Measurements from ENCODE around the gene MTHFSD.
A peak's percentile ranks its signal among the peaks of the same experiment; 100 is the strongest.

Gene MTHFSD

DNA sequence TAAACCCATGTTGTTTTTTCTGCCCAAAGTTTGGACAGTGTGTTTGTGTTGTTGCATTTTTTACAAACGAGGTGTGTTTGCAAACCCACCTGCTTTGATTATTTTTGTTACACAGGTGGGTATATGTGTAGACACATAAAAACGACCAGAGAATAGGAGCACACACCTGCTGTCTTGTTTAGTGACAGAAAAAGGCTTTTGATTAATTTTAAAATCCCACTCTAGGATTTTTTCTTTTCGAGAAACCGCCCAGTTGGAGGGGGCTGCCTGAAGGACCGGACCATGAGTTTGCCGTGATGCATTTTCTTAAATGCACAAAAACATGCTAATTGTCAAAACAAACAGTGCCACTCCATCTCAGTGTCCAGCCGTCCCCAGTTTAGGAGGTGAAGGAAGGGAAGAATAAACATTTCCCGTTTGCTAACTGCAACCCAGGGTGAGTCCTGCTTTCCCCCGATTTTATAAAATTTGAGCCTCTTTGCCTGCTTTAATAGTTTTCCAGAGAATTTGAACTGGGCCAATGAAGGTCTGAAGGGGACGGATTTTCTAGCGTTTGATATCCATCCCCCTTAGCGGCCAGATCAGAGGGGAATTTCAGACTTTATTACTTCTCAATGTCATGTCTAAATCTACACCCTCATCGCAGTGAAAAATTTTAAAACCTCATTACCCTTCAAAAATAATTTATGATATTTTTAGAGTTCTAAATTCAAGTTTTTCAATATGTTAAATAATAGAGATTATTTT, 14.8 kb upstream of the MTHFSD start:
- DNase-seq, result no peak

- no peak for DNase-seq
These were observed 13.9 kb upstream of the MTHFSD start for GRCh38 chr16:86568677-86569623.

GRCh38 chr16:86567701-86568581, 12.9 kb upstream of the MTHFSD start:
- DNase-seq, result no peak

DNA sequence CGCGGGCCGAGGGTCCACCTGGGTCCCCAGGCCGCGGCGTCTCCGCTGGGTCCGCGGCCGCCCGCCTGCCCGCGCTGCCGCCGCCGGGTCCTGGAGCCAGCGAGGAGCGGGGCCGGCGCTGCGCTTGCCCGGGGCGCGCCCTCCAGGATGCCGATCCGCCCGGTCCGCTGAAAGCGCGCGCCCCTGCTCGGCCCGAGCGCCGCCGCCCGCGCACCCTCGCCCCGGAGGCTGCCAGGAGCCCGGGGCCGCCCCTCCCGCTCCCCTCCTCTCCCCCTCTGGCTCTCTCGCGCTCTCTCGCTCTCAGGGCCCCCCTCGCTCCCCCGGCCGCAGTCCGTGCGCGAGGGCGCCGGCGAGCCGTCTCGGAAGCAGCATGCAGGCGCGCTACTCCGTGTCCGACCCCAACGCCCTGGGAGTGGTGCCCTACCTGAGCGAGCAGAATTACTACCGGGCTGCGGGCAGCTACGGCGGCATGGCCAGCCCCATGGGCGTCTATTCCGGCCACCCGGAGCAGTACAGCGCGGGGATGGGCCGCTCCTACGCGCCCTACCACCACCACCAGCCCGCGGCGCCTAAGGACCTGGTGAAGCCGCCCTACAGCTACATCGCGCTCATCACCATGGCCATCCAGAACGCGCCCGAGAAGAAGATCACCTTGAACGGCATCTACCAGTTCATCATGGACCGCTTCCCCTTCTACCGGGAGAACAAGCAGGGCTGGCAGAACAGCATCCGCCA, 12.1 kb upstream of the MTHFSD start:
- no peak for DNase-seq

DNA sequence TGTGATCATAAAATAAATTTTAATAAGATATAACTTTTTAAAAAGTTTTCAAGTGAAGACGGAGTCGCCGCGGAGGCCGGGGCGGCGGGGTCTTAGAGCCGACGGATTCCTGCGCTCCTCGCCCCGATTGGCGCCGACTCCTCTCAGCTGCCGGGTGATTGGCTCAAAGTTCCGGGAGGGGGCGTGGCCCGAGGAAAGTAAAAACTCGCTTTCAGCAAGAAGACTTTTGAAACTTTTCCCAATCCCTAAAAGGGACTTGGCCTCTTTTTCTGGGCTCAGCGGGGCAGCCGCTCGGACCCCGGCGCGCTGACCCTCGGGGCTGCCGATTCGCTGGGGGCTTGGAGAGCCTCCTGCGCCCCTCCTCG, 11.5 kb upstream of the MTHFSD start, which contains the start of gene FOXC2:
Gene FOXC2, plus strand, starts transcription at position 229 of the 365 bp plus-strand sequence. CDS start 507 bp downstream, outside the sequence.
- peak; percentile 31 for DNase-seq

DNA sequence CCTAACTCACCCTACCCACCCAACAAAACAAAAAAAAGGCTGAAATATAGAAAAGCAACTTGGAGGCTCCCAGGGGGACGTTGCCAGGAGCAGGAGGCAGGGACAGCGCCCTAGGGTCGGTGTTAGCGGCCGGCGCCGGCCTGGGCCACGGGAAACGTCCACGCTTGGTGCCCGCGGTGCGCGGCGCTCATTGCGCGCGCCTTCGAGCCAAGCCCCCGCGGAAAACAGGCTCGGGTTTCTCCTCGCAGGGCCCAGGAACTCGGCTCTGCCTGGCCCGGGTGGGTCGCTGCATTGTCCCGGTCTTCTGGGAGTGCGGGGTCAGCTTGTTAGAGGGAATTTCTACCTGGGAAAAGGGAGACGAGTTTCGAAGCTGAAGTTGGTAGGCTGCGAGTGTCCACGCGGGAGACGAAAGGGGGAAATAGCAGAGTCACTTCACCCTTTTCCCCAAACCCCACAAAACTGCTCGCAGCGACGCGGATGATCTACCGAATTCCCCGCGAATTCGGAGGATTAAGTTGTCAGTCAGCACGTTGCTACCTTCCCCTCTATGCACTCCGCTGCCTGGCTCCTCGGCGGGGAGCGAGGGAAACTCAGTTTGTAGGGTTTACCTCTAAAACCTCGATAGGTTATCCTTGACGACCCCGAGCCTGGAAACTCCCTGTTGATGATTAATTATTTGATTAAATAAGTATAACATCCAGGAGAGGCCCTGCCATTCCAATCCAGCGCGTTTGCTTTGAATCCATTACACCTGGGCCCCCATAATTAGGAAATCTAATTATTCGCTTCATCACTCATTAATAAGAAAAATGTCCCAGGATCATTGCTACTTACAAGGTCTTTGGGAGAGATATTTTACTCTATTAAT, 10.8 kb upstream of the MTHFSD start:
- no peak for DNase-seq

GRCh38 chr16:86565181-86565631, 10.2 kb upstream of the MTHFSD start:
- no peak for DNase-seq

DNA sequence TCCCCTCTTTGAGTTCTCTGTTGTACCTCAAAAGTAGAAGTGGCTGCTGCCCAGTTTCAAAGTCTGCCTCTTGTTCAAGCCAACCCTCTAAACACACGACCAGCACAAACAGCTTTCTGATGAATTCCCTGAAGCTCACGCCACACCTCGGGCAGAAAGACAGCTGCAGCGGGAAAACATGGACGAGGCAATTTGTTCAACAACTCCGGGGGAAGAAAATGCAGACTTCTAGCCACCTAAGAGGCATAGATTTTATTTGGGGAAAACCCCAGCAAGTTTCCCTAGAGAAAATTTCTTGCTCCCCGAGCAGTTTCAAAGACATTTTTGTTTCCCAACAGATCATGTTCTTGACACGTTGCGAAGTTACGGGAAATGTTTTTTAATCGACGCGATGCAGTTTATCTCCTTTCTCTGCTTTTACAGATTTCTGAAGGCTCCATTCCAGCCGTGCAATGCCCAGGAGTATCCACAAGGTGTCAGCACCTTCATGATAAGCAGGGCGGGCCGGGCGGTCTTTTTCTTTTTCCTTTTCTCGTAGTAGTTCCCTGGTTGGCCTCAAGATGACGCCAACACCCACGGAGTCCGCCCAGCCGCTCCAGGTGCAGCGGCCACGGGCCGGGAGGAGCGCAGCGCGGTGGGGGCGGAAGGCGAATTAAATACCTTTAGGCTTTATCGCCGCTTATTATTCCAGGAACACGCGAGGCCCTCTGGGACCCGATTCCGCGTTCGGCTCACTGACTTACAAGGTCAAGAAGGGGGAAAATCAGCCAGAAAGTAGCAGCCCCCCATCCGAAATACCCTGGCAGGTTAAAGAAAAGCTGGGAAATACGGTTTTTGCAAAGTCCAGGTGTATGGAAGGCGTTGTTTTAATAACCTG, 8.7 kb upstream of the MTHFSD start:
- peak; percentile 78 for DNase-seq

- no peak for DNase-seq
These were observed 7.3 kb upstream of the MTHFSD start for GRCh38 chr16:86562356-86562755.

- DNase-seq, result no peak
These were observed 4.8 kb upstream of the MTHFSD start for GRCh38 chr16:86559802-86560305.

DNA sequence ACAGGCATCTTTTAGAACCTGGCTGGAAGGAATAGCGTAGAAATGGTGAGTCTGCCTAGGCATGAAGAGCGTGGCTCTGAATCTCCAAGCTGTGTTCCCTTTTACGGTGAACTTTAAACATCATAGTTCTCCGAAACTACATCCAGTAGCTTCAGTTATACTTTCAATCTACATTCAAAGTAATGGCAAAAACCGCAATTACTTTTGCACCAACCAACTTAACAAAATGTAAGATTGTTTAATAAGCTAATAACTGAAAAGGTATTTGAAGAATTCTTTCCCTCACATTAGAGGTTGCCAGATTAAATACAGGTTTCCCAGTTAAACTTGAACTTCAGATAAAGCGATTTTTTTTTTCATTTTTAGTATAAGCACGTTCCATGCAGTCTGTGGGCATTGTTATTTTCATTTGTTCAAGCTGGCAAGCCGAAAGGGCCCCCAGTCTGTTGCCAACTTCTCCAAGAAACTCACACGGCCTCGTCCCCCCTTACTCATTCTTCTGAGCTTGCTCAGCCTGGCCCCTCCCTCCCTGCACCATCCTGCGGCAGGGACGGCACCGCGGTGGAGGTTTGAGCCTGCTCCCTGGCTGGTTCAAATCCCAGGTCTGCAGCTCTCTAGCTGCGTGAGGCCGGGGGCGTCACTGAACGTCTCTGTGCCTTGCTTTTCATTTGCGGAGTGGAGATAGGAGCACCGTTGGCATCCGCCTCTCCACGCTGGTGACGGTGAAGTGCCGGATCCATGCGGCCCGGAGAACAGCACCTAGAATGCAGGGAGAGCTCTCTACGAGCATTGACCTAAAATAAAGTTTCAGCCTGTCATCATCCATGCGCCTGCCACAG, 3.5 kb upstream of the MTHFSD start:
- no peak for DNase-seq

GRCh38 chr16:86557587-86557986, 2.6 kb upstream of the MTHFSD start:
- DNase-seq, result no peak

DNA sequence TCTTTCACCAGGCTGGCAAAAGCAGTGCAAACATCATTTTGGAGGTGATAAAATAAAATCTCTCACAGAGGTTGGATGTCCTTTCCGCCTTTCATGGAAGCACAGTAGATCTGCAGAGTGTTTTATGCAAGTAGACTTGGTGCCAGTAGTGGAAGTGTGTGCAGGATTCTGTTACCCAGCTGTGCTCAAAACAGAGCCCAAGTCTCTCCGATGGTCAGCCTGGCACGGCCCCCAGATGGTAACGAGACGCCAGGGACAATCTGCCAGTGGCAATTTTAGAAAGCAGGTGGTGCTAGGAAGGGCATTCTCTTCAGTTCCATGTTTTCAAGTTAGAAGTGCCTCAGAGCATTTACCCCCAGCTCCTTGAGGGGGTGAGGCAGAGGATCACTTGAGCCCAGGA, 1.5 kb upstream of the MTHFSD start:
- DNase-seq, result no peak

DNA sequence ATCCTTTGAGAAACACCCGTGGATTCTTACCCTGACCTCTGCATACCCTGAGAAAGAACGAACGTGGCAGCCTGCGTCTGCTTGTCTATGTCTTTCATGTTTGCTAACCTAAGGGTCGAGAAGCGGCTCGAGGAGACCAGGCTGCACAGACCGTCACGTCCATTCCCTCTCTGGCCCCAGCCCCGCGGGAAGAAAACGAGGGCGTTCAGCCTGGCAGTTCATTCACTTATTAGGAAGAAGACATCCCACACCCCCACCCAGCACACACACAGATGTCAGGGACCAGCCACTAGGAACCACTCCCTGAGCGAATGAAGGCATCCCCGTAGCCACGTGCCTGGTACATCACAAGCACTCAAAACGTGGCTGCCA, 655 bp upstream of the MTHFSD start:
- DNase-seq, result no peak

- DNase-seq, result no peak
These were observed 477 bp downstream of the MTHFSD start for GRCh38 chr16:86554599-86554916.

DNA sequence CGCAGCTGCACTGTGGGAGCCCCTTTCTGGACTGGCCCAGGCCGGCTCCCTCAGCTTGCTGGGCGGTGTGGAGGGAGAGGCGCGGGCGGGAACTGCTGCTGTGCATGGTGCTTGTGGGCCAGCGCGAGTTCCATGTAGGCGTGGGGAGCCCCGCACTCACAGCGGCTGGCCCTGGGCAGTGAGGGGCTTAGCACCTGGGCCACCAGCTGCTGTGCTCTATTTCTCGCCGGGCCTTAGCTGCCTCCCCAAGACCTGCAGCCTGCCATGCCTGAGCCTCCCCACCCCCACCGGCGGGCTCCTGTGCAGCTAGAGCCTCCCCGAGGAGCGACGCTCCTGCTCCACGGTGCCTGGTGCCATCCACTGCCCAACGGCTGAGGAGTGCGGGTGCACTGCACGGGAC, 1.7 kb downstream of the MTHFSD start:
- no peak for DNase-seq

DNA sequence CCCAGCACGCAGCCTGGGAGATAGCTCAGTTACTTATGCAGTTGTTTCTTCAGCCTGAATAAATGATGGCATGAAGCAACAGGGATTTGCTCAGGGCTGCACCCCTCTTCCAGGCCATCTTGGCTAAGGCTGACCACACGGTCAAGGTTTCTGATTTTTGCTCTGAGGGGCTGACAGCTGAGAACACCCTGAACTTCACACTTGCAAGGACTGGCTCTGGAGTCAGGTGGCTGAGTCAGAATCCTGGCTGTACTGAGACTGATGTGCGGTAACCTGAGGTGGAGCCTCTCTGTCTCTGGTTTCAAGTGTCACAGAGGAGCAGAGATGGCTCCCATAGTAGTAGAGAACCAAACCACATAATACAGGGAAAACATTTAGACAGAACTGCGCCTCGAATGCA, 4.8 kb downstream of the MTHFSD start:
- DNase-seq, result no peak

- no peak for DNase-seq
These were observed 5.2 kb downstream of the MTHFSD start for GRCh38 chr16:86549893-86550190.
